GM21360 (cell line): ENCODE data around the gene GADL1.

Experiments used
- ATAC-seq: cut with Tn5 transposase; IDR thresholded peaks from one replicate; pipeline ENCODE4 v1.9.1; 2021; ENCODE audit warnings: mild to moderate bottlenecking, moderate library complexity; ENCODE audit not compliant: unreplicated experiment

GADL1 gene

DNA sequence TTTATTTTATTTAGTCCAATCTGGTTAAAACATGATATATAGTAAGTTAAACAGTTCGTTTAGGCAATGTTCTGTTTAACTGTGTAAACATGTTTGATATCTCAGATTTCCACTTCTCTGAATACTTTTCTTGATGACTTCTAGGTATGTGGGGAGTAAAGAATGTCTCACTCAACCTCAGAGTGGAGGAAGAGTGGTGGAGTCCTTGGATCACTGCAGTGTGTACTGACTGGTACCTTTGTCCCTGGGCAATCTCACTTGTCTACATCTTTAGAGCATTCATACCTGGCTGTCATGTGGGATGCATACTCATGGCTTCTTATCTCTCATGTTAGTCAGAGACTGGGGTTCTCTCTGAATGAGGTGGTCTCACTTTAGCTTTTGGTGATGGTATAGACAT is 15.6 kb downstream of the GADL1 start:
- ATAC-seq = no peak

DNA sequence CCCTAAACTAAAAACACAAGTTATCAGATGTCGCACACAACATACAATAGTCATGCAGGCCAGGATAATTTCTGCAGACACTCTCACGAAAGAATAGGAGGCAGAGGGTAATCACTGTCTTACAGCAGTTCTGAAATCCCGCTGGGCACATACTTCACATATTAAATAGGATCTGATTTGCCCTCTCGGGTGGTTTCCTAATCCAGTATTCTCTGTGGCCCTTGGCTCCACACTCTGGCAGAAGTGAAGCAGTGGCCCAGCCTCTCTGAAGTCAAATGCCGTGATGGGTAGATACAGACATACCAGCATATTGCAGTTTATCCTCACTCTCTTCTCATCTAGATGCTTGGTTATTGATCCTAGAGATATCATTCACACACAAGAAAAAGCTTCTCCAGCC is 19.0 kb downstream of the GADL1 start:
- no peak for ATAC-seq

DNA sequence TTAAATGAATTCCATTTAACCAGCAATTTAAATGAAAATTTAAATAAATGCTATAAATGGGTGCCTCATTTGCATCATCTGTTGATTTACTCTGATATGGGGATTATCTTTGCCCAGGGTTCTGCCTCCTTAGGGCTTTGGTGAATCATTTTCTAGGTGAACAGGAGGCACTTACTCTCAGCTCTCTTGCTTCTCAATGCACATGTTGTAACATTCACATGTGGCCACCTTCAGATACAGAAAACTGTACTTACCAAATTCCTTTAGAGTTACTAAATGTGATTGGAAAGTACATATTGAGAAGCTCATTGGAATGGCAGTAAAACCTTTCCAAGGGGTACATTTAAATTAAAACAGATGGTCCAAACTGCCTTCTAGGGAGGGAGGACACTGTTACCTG is 20.8 kb downstream of the GADL1 start:
- ATAC-seq = no peak

DNA sequence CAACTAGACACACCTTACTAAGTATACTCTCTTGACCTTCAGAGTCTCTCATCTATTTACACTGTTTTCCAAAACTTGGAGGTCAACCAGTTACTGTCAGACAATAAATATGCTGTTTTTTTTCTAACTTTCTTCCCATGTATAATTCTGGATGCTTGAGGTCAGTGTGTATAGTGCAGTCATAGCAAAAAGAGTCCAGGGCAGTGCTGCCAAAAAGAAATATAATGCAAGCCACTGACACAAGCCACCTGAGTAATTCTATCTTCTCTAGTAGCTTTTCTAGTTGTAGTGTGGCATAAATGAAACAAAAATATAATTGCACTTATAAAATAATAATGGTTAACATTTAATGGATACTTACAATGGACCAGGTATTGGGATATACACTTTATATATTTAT is 21.6 kb downstream of the GADL1 start:
- no peak for ATAC-seq

DNA sequence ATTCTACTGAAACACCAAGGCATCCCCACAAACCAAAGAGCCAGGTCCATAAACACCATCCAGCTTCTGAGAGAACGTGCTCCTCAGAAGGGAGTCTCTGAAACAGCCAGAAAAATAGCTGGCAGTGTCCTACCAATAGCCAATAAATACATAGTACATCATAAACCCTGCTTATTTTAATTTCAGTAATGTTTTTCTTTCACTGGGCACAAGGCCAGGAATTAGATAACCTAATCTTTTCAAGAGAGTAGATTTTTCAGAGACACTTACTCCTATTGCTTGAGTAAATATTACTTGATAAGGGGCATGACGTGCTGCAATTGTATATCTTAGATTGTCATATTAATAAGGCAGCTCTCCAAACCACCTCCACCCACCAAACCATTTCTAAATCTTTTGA is 22.7 kb downstream of the GADL1 start:
- no peak for ATAC-seq

DNA sequence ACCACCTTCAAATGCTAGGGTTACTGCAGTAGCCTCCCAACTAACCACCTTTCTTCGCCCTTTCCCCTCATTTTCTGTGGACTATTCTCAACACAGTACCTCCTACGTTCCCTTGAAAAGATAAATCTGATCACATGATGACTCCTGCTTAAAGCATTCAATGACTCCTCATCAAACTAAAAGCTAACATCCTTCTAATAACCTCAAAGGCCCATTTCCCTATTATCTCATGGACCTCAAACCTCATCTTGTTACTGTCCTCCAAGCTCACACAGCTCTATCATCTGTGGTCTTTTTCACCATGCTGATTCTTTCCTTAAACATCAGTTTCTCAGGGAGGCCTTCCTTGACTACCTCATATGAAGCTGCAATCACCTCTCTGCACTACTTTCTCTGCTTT is 29.6 kb downstream of the GADL1 start:
- ATAC-seq = no peak

DNA sequence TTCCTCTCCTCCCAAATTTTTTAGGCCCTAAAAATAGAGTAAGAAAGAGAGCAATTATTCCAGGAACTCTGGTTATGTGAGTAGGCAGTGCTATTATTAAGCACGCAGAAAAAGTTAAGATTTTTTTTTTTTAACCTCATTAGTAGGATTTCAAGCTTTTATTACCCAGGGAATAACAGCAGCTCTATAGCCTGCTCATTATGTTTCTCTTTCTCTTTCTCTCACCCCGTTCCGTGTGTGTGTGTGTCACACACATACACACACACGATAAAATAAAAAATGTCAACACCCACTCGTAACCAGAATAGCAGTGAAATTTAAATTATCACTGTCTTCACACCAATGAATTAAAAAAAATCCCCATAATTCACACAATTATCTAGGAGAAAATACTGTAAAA is 30.3 kb downstream of the GADL1 start:
- no peak for ATAC-seq

DNA sequence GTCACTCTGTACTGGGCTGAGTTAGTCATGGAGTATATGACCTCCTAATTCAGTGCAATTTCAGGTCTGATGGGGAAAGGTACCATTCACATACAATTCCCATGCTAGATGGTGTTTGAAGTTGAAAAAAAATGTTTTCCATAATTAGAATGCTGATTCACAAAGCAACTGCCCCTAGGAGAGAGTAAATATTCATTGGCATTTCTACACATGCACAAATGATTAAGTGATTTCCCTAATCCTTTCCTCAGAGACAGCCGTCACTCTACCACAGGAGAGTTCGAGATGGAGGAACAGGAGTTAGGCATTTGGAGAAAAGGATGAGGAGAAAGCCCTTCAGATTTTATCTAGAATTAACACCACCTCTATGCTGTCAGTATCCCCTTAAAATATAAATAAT is 32.5 kb downstream of the GADL1 start:
- ATAC-seq = no peak

DNA sequence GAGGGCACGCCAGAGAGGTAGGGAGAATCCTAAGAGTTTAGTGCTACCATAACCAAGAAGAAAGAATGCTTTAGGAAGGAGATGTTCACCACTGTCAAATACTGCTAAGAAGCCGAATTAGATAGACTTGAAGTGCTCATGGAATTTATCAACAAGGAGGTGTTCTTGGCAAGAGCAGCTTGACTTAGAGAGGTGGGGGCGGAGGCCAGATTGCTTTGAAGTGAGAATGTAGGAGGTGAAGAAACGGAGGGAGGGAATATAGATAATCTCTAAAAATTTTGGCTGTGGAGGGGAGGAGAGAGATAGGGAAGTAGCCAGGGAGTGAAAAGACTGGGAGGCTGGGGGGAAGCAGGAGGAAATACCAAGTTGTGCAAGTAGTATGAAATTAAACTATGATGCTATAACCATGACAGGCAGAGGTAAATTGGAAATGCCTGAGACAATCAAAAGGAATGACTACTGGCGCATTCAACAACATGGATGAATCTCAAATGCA is 35.5 kb downstream of the GADL1 start:
- no peak for ATAC-seq

DNA sequence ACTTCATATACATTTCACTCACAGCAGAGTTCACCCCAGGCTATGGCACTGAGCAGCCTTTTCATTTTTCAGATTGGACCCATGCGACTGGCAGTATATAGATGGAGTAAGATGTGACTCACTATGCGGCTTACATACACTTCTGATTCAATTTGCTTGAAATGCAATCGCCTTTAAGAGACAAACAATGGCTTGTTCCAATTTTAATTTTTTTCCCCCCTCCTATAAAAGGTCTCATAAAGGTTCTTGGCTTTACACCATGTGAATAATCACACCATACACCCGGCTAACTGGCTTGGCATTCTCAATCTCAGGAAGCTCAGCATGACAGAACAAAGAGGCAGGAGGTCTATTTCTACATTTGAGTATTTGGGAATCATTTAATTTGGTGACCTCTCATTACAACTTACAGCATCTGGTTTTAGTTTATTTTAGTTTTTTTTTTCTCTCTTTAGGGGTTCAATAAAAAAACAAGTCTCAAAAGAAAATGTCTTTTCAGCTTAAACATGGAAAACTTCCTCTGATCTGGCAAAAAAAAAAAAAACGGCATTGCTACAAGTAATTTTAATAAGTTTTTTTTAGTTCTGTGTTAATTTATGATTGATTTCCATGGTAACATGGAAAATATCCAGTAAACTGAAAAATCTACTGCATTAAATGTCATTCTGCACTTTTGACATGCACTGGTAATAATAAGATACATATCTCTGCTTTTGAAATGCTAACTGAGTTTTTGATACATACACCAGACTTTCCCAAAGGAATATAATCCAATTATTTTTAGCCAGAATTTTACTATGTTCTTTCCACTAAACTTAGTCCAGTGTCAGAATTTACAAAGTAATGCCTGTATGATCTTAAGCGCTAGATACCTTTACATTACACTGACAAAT is 38.8 kb downstream of the GADL1 start:
- no peak for ATAC-seq

DNA sequence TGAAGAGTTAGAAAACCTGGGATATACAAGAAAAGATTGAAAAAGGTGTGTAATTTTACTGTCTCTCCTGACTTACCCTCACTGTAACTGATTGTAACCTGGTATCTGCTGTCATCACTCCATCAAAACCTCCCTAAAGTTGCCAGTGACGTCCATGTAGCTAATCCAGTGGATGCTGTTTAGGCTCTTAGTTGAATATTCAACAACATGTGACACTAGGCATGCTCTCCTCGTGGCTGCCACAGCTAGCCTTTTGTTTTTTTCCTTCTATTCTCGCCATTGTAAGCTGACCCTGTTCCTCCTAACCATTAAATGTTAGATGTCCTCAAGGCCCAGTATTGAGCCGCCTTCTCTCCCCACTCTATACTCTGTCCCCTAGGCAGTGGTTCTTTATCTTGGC is 41.6 kb downstream of the GADL1 start:
- ATAC-seq = no peak

DNA sequence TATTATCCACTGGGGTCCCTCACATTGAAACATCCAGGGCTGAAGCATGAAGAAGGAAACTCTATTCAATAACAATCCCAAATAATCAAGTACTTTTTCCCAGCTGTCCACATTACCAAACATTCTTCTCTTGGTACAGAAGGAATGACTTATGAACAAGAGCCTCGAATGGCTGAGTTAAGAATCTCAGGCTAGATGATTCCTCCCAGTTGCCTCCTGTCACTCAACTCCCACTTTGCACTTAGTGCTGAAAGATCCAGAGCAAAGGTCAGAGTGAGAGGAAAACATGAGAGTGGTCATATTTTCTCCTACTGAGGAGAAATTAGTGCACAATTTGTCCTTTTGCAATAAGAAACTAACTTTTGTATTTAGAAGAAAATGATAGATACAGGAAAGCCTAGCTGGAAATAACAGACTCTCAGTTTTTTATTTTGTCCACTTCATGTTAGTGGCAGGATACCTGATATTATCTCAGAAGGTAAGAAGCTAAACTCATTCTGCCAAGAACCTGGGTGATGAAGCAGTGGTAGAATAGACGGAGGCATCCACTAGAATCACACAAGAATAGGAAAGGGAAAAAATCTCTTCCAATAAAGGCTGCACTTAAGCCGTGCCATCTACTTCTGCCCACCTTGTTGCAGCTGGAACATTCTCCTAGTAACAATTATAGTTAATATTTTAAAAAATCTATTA is 46.2 kb downstream of the GADL1 start:
- no peak for ATAC-seq

DNA sequence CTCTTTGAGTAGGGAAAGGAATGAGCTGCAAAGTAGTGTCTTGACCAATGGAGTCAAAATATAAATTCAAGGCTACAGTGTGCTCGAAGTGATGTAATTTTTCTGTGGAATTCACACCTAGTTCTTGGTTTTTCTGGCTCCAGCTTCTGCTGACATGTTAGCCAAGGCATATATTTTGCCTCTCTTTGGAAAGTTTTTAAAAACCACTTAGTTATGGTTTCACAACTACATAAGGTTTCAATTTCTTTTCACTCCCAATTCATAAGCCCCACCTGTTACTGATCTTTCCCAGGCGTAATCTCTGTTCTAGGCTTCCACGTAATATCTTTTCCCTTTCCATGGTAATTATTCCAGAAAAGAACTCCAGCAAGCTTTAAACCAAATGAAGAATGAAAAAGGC is 46.9 kb downstream of the GADL1 start:
- no peak for ATAC-seq

DNA sequence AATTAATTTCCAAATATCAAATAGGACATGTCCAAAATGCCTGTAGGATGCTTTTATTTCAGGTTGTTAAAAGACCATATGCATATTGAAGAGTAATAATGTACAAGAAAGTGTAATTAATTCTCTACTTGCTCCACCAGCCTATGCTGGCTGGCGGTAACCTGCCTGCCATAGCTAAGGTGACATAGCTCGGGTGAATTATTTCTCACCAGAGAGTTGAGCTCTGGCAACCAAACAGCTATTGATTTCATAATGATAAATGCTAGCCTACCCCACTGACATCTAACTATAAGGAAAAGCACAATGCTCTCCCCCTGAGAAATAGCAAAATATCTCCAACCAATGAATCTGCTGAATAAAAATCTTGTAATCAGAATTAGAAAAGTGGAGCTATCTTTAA is 48.9 kb downstream of the GADL1 start:
- ATAC-seq = no peak

DNA sequence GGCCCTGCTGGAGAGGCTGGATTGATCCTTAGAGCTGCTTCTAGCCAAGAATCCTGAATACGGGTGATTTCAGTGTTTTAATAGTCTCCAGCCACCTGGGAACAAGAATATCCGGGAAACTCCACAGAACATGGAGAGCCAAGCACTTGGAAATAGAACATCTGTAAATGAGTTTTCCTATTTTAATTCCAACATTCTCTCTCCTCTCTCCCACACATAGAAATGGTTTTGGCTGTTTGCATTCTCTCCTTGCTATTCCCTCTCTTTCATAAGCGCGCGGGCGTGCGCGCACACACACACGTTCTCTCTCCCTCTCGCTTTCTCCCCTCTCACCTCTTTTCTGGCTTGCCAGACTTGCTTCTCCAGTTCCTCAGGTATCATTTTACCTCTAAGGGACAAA is 50.6 kb downstream of the GADL1 start:
- no peak for ATAC-seq

DNA sequence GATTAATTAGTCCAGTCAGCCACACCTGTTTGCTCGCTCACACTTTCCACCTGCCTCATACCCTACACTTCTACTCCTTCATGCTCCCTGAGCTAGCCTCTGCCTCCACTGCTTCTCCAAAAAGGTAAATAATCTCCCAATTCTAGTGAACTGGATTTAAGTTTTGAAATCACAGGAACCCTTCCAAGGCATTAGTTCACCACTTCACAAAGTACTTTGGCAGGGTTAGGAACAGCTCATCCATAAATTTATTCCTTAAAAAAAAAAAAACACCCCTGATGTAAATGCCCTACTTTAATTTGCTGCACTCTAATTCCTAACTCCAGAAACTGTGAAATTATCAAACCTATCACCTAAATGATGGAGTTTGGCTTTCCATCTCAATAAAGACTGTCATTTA is 58.3 kb downstream of the GADL1 start:
- no peak for ATAC-seq

DNA sequence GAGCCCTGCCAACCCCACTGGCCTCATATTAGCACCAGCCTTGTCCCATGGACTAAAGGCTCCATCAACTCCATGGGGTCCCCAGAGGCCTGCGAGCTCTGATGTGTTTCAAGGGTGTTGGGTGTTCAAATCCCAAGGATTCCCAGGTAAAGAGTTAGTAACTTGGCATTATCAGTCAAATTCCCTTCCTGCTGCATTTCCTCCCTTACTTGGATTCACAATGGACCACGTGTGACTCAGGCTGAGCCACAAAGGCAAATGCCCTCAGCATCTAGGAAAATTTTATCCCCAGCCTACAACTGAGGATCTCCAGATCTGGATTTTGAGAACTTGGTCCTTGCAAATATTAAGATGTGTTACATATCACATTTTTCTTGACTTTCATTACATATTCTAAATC is 58.8 kb downstream of the GADL1 start:
- no peak for ATAC-seq

DNA sequence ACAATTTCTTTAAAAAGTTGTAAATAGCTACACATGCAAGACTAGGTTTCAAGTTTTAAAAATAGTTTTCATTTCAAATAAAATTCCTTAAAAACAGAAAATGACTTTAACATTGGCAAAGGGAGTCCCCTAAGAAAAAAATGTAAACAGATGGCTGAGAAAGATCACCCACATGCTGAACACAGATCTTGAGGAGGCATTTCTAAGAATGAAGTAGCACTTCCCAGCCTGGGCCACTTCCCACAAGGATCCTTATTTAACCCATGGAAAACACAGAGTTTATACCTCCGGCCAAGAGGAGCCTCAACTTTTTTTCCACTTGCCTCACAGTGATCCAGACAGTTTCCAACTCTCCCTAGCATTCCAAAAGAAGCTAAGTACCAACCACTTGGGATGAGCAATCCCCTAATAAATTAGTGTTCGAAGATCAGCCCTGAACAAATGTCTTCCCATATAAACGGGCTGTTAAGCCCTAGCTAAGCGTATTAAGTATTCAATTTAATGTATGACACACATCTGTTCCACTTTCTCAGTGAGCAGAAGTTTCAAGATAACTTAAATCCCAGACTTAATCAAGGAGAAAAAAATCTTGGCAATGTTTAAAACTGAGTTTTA is 61.4 kb downstream of the GADL1 start:
- no peak for ATAC-seq

DNA sequence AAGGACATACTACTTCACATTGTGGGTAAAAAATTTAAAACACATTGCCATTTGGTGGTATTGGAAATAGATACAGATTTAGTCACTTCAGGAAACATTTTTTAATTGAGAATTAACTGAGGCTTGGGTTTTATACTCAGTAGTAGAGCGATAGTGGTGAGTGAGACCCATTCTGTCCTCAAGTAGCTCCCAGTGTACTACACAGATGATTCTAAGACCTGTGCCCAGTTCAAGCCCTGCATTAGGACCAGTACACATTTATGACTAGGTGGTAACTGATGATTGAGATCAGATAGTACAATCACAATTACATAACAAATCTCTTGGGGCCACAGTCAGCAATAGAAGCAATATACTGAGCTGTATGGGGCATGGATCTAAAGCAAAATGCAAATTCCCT is 67.4 kb downstream of the GADL1 start:
- no peak for ATAC-seq

DNA sequence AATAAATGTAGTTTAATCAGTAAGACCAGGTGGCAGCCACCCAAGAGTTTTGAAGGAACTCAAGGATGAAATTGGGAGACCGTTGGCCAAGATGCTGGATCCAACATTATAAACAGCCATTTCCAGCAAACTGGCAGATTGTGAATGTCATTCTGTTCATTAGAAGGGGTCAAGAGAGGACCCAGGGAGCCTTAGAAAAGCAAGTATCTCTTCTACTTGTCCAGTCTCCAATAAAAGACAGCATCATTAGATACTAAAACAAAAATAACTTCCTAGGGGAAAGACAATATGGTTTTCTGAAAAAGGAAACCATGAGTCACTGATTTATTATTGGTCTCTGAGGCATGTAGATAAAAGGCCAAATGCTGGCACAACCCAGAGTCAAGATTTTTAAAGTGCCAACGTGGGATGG is 67.9 kb downstream of the GADL1 start:
- no peak for ATAC-seq

DNA sequence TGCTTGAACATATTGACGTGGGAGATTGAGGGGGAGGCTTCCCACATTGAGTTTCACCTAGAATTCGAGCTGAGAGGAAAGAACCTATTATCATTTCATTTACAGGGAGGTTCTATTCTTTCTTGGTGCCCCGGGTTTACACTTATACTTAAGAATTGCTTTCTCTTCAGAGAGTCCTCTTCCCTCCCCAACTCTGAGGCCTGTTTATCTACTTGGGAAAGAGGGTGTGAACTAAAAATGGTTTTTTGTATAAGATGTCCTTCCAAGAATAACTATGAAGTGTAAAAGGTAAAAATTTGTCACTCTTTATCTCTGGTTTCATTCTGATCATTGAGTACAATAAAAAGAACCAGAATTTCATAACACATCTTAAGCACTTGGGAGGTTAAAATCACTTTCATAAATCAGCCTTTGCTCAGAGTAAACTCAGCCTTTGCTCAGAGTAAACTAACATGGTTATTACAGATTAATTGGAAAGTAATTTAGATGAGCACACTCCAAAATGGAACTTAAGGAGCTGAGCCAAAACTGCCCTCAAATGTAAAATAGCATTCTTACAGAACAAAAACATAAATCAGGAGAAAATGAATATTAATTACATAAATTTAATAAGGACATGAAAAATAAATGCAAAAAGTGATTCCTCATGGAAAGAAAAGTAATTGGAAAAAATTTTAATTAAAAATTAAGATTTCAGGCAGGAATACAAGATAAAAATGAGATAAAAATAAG is 75.2 kb downstream of the GADL1 start:
- ATAC-seq = no peak
